Dendritic cell treated with granulocyte-macrophage colony-stimulating factor and Interleukin-4, amounts not matched to agents 40 ng/mL and 50 ng/mL, for 4 days (primary cell): Measurements from ENCODE around the gene P3R3URF.
"Not testable (repeated sequence)": the region's sequence is repeated elsewhere in the genome, so short reads cannot be mapped to it uniquely, and the experiment has no call there.

Experiments used
- H3K27ac Mint-ChIP-seq: one replicate; pipeline ENCODE4 v1.8.0; 2022; ENCODE audit warnings: mild to moderate bottlenecking, mixed read lengths
- H3K27me3 Mint-ChIP-seq: one replicate; pipeline ENCODE4 v1.8.0; 2022; ENCODE audit warnings: mild to moderate bottlenecking, mixed read lengths
- H3K36me3 Mint-ChIP-seq: one replicate; pipeline ENCODE4 v1.8.0; 2022; ENCODE audit warnings: low read depth, mixed read lengths
- H3K4me1 Mint-ChIP-seq: one replicate; pipeline ENCODE4 v1.8.0; 2022; ENCODE audit warnings: low read depth, mixed read lengths
- H3K4me3 Mint-ChIP-seq: one replicate; pipeline ENCODE4 v1.8.0; 2022; ENCODE audit warnings: mild to moderate bottlenecking, moderate library complexity, mixed read lengths
- H3K9me3 Mint-ChIP-seq: one replicate; pipeline ENCODE4 v1.8.0; 2022; ENCODE audit warnings: mixed read lengths
- intact Hi-C: fragments of 100-400 bp; cut with micrococcal nuclease; formaldehyde crosslinking; loops from one replicate; pipeline ENCODE4 v1.15.0; 2022

The P3R3URF gene

GRCh38 chr1:46176211-46176865 lies at the start of gene P3R3URF:
Gene P3R3URF (minus strand): TSS chr1:46176488. CDS start chr1:46176471, 17 bp downstream.
- no peaks in the 10 kb centered on the region for H3K9me3 Mint-ChIP-seq
- peaks cover 9% of the 10 kb centered on the region for H3K27me3 Mint-ChIP-seq
- intact Hi-C loops, result no loop called here
- H3K36me3 Mint-ChIP-seq, result no peaks in the 10 kb centered on the region
- no peaks in the 10 kb centered on the region for H3K4me1 Mint-ChIP-seq
- H3K27ac Mint-ChIP-seq, result no peak within 1 kb of the TSS
- no peak within 1 kb of the TSS for H3K4me3 Mint-ChIP-seq

GRCh38 chr1:46224966-46225365 lies 48.7 kb upstream of the P3R3URF start:
- Mint-ChIP-seq H3K36me3 (no peaks in the 10 kb centered on the region), H3K27ac (no peak overlapping the region), H3K9me3 (no peaks in the 10 kb centered on the region), H3K4me1 (peaks cover 11% of the 10 kb centered on the region), H3K27me3 (peaks cover 3% of the 10 kb centered on the region), H3K4me3 (no peak overlapping the region)
- intact Hi-C loops, result no loop called here

GRCh38 chr1:46223472-46223943 lies 47.2 kb upstream of the P3R3URF start:
- no peaks in the 10 kb centered on the region for H3K36me3 Mint-ChIP-seq
- peaks cover 3% of the 10 kb centered on the region for H3K27me3 Mint-ChIP-seq
- H3K27ac Mint-ChIP-seq, result no peak overlapping the region
- intact Hi-C loops, result loop anchor here (1.0 kb wide), 1 partner anchor 186 kb away; no protein-coding TSS in a partner anchor
- H3K4me3 Mint-ChIP-seq, result no peak overlapping the region
- H3K9me3 Mint-ChIP-seq, result no peaks in the 10 kb centered on the region
- H3K4me1 Mint-ChIP-seq, result peaks cover 11% of the 10 kb centered on the region

- peaks cover 11% of the 10 kb centered on the region for H3K4me1 Mint-ChIP-seq
- H3K4me3 Mint-ChIP-seq, H3K27me3 Mint-ChIP-seq, H3K36me3 Mint-ChIP-seq, H3K9me3 Mint-ChIP-seq, H3K27ac Mint-ChIP-seq: not testable (repeated sequence)
- intact Hi-C loops, result loop anchor here (1.0 kb wide), 1 partner anchor 186 kb away; no protein-coding TSS in a partner anchor
These were observed 46.8 kb upstream of the P3R3URF start for GRCh38 chr1:46223055-46223454.

GRCh38 chr1:46221749-46222148 lies 45.5 kb upstream of the P3R3URF start:
- H3K27me3 Mint-ChIP-seq, result peaks cover 3% of the 10 kb centered on the region
- intact Hi-C loops, result no loop called here
- no peaks in the 10 kb centered on the region for H3K36me3 Mint-ChIP-seq
- H3K9me3 Mint-ChIP-seq, result no peaks in the 10 kb centered on the region
- no peak overlapping the region for H3K27ac Mint-ChIP-seq
- H3K4me1 Mint-ChIP-seq, result peaks cover 11% of the 10 kb centered on the region
- H3K4me3 Mint-ChIP-seq, result no peak overlapping the region

- peaks cover 11% of the 10 kb centered on the region for H3K4me1 Mint-ChIP-seq
- no peaks in the 10 kb centered on the region for H3K36me3 Mint-ChIP-seq
- no peak overlapping the region for H3K27ac Mint-ChIP-seq
- intact Hi-C loops, result no loop called here
- no peak overlapping the region for H3K4me3 Mint-ChIP-seq
- H3K9me3 Mint-ChIP-seq, result no peaks in the 10 kb centered on the region
- H3K27me3 Mint-ChIP-seq, result peaks cover 3% of the 10 kb centered on the region
These were observed 44.5 kb upstream of the P3R3URF start for GRCh38 chr1:46220808-46221207.

GRCh38 chr1:46219551-46220520 lies 43.5 kb upstream of the P3R3URF start:
- no peak overlapping the region for H3K4me3 Mint-ChIP-seq
- H3K27me3 Mint-ChIP-seq, result peaks cover 3% of the 10 kb centered on the region
- no peak overlapping the region for H3K27ac Mint-ChIP-seq
- H3K9me3 Mint-ChIP-seq, result no peaks in the 10 kb centered on the region
- peaks cover 11% of the 10 kb centered on the region for H3K4me1 Mint-ChIP-seq
- intact Hi-C loops, result no loop called here
- H3K36me3 Mint-ChIP-seq, result no peaks in the 10 kb centered on the region

- no peak overlapping the region for H3K27ac Mint-ChIP-seq
- peaks cover 7% of the 10 kb centered on the region for H3K4me1 Mint-ChIP-seq
- H3K9me3 Mint-ChIP-seq, result no peaks in the 10 kb centered on the region
- intact Hi-C loops, result no loop called here
- no peaks in the 10 kb centered on the region for H3K36me3 Mint-ChIP-seq
- H3K4me3 Mint-ChIP-seq, result no peak overlapping the region
- peaks cover 3% of the 10 kb centered on the region for H3K27me3 Mint-ChIP-seq
These were observed 42.2 kb upstream of the P3R3URF start for GRCh38 chr1:46218443-46218842.

GRCh38 chr1:46215504-46215903 lies 39.2 kb upstream of the P3R3URF start:
- Mint-ChIP-seq H3K4me3 (no peak overlapping the region), H3K27ac (no peak overlapping the region), H3K36me3 (no peaks in the 10 kb centered on the region), H3K9me3 (no peaks in the 10 kb centered on the region), H3K27me3 (no peaks in the 10 kb centered on the region), H3K4me1 (no peaks in the 10 kb centered on the region)
- intact Hi-C loops, result no loop called here

- H3K9me3 Mint-ChIP-seq, result no peaks in the 10 kb centered on the region
- intact Hi-C loops, result no loop called here
- no peaks in the 10 kb centered on the region for H3K36me3 Mint-ChIP-seq
- H3K4me3 Mint-ChIP-seq, result no peak overlapping the region
- H3K4me1 Mint-ChIP-seq, result no peaks in the 10 kb centered on the region
- H3K27me3 Mint-ChIP-seq, result peaks cover 1% of the 10 kb centered on the region
- H3K27ac Mint-ChIP-seq, result no peak overlapping the region
These were observed 34.8 kb upstream of the P3R3URF start for GRCh38 chr1:46211051-46211450.

- peaks cover 2% of the 10 kb centered on the region for H3K4me1 Mint-ChIP-seq
- peaks cover 1% of the 10 kb centered on the region for H3K27me3 Mint-ChIP-seq
- intact Hi-C loops, result no loop called here
- no peak overlapping the region for H3K4me3 Mint-ChIP-seq
- H3K9me3 Mint-ChIP-seq, result no peaks in the 10 kb centered on the region
- no peaks in the 10 kb centered on the region for H3K36me3 Mint-ChIP-seq
- no peak overlapping the region for H3K27ac Mint-ChIP-seq
These were observed 34.3 kb upstream of the P3R3URF start for GRCh38 chr1:46210561-46210960.

GRCh38 chr1:46206399-46206798 lies 30.1 kb upstream of the P3R3URF start:
- peaks cover 34% of the 10 kb centered on the region for H3K4me1 Mint-ChIP-seq
- H3K27me3 Mint-ChIP-seq, result peaks cover 21% of the 10 kb centered on the region
- intact Hi-C loops, result no loop called here
- H3K27ac Mint-ChIP-seq, result no peak overlapping the region
- no peaks in the 10 kb centered on the region for H3K9me3 Mint-ChIP-seq
- H3K4me3 Mint-ChIP-seq, result no peak overlapping the region
- H3K36me3 Mint-ChIP-seq, result no peaks in the 10 kb centered on the region

GRCh38 chr1:46205791-46206190 lies 29.5 kb upstream of the P3R3URF start:
- Mint-ChIP-seq H3K4me3 (no peak overlapping the region), H3K36me3 (no peaks in the 10 kb centered on the region), H3K27ac (peak overlapping the region; percentile 4), H3K27me3 (peaks cover 21% of the 10 kb centered on the region), H3K4me1 (peaks cover 34% of the 10 kb centered on the region), H3K9me3 (no peaks in the 10 kb centered on the region)
- intact Hi-C loops, result no loop called here

GRCh38 chr1:46205141-46205540 lies 28.9 kb upstream of the P3R3URF start:
- peak overlapping the region; percentile 67 for H3K27ac Mint-ChIP-seq
- H3K9me3 Mint-ChIP-seq, result no peaks in the 10 kb centered on the region
- H3K4me1 Mint-ChIP-seq, result peaks cover 34% of the 10 kb centered on the region
- no peaks in the 10 kb centered on the region for H3K36me3 Mint-ChIP-seq
- peaks cover 21% of the 10 kb centered on the region for H3K27me3 Mint-ChIP-seq
- H3K4me3 Mint-ChIP-seq, result no peak overlapping the region
- intact Hi-C loops, result no loop called here
